ENCODE data around the gene NEMP2. TPM values are rescaled to one million over a fixed set of nuclear protein-coding genes. Genes with fewer than 3 reads are reported as not detected.
A peak's percentile ranks its signal among the peaks of the same experiment; 100 is the strongest.
"Not testable (repeated sequence)": the region's sequence is repeated elsewhere in the genome, so short reads cannot be mapped to it uniquely, and the experiment has no call there.

Gene NEMP2
- total RNA-seq, 2 experiments from 2014 or later: 14.5 to 15.7 TPM

DNA sequence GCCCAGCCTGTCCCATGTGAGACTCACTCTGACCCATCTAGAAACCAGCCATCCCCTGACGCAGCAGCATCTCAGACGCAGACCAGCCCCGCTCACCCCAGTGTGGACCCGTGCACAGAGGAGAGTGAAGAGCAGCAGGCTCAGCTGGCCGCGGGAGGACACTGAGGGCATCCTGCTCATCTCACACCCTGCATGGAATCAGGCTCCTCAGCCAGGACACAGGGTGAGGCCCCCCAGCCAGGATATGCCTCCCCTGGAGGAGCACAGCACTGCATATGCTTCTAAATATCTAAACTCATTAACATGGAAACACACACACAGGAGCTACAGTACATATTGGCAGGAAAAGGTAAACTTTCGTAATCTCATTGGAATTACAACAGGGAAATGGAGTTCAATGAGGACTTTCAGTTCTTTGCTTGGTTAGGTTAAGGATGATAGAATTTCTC, 34.4 kb downstream of the NEMP2 start:
- Mint-ChIP-seq H3K27me3 (no peaks in the 10 kb centered on the region), H3K27ac (peak overlapping the region; percentile 72), H3K4me3 (no peak overlapping the region), H3K4me1 (peaks cover 15% of the 10 kb centered on the region), H3K36me3 (peaks cover 41% of the 10 kb centered on the region), H3K9me3 (peaks cover 4% of the 10 kb centered on the region)
- DNase-seq: no peak

- H3K36me3 Mint-ChIP-seq: peaks cover 48% of the 10 kb centered on the region
- no peak overlapping the region for H3K4me3 Mint-ChIP-seq
- no peak overlapping the region for H3K27ac Mint-ChIP-seq
- DNase-seq: no peak
- no peaks in the 10 kb centered on the region for H3K27me3 Mint-ChIP-seq
- H3K4me1 Mint-ChIP-seq: peaks cover 19% of the 10 kb centered on the region
- peaks cover 7% of the 10 kb centered on the region for H3K9me3 Mint-ChIP-seq
These were observed 35.2 kb downstream of the NEMP2 start for GRCh38 chr2:190499273-190499672.

DNA sequence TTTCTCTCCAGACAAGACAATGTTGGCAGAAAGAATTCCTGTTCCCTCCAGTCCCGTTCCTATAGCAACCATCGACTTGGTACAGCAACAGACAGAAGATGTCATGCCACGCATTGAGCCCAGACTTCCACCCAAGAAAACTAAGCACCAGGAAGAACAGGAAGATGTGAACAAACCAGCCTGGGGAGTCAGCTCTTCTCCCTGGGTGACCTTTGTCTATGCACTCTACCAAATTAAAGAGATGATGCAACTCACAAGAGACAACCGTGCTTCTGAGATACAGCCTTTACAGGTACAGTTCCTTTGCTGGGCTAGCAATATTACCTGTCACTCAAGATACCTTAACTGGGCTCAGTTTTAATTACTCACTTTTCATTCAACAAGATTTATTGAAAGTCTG, 37.1 kb downstream of the NEMP2 start:
- no peak for DNase-seq
- no peaks in the 10 kb centered on the region for H3K27me3 Mint-ChIP-seq
- peak overlapping the region; percentile 13 for H3K27ac Mint-ChIP-seq
- H3K9me3 Mint-ChIP-seq: peaks cover 15% of the 10 kb centered on the region
- no peak overlapping the region for H3K4me3 Mint-ChIP-seq
- peaks cover 55% of the 10 kb centered on the region for H3K36me3 Mint-ChIP-seq
- H3K4me1 Mint-ChIP-seq: peaks cover 29% of the 10 kb centered on the region

GRCh38 chr2:190494600-190495227, 39.8 kb downstream of the NEMP2 start:
- peaks cover 23% of the 10 kb centered on the region for H3K4me1 Mint-ChIP-seq
- DNase-seq, H3K4me3 Mint-ChIP-seq, H3K27ac Mint-ChIP-seq, H3K27me3 Mint-ChIP-seq: not testable (repeated sequence)
- peaks cover 72% of the 10 kb centered on the region for H3K36me3 Mint-ChIP-seq
- H3K9me3 Mint-ChIP-seq: peaks cover 22% of the 10 kb centered on the region

GRCh38 chr2:190493095-190493494, 41.4 kb downstream of the NEMP2 start:
- Mint-ChIP-seq H3K36me3 (peaks cover 83% of the 10 kb centered on the region), H3K4me3 (no peak overlapping the region), H3K27ac (no peak overlapping the region), H3K9me3 (peaks cover 22% of the 10 kb centered on the region), H3K4me1 (peaks cover 30% of the 10 kb centered on the region), H3K27me3 (no peaks in the 10 kb centered on the region)
- no peak for DNase-seq

- H3K4me1 Mint-ChIP-seq: peaks cover 33% of the 10 kb centered on the region
- DNase-seq: no peak
- H3K9me3 Mint-ChIP-seq: peaks cover 20% of the 10 kb centered on the region
- peaks cover 88% of the 10 kb centered on the region for H3K36me3 Mint-ChIP-seq
- H3K27ac Mint-ChIP-seq: no peak overlapping the region
- H3K27me3 Mint-ChIP-seq: no peaks in the 10 kb centered on the region
- no peak overlapping the region for H3K4me3 Mint-ChIP-seq
These were observed 44.0 kb downstream of the NEMP2 start for GRCh38 chr2:190490502-190490901.

DNA sequence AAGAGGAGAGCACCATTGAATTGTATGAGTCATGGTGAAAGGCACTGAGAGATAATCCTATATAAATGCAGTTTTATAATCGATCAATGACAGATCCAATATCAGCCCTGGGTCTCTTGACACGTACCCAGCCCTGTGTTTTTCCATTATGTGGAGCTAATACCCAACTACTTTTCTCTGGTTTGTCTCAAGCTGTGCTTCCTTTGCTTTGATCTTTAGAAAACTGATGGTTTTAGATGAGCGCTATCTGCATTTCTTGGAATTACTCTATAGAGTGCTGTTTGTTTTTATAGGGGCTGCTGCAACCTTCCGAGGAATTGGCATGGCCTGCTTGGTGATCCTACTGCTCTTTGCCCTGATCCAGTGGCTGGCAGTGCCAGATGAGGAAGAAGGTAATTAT, 45.0 kb downstream of the NEMP2 start:
- DNase-seq: no peak
- H3K36me3 Mint-ChIP-seq: peaks cover 77% of the 10 kb centered on the region
- peak overlapping the region; percentile 35 for H3K27ac Mint-ChIP-seq
- H3K4me1 Mint-ChIP-seq: peaks cover 30% of the 10 kb centered on the region
- H3K9me3 Mint-ChIP-seq: peaks cover 17% of the 10 kb centered on the region
- H3K27me3 Mint-ChIP-seq: no peaks in the 10 kb centered on the region
- no peak overlapping the region for H3K4me3 Mint-ChIP-seq

DNA sequence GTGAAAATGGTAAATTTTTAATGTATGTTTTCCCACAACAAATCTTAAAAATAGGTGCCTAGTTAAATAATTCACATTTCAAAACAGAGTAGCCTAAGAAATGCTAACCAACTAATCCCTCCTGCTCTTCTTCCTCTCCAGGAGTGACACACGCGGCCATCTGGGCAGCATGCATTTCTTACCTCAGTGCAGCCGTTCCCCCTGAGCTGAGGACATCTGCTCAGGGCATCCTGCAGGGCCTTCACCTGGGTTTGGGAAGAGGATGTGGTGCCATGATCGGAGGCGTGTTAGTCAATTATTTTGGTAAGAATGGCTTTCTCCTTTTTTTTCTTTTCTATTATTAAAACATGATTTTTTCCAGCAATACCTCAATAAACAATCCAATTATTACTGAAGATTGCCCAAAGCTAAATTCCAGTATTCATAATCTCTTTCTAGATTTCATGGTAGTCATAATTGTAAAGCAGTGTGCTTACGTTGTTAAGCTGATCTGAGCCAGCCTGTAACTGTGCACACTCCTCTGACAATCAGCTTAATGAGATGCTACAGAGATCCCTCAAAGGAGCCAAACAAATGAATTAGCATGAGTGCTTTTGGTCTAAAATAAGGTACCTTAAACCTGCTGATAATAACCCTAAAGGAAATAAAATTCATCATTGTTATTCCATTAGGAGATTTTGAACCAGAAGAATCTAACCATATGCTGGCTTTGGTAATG, 45.8 kb downstream of the NEMP2 start:
- Mint-ChIP-seq H3K27me3 (no peaks in the 10 kb centered on the region), H3K4me1 (peaks cover 32% of the 10 kb centered on the region), H3K27ac (no peak overlapping the region), H3K9me3 (peaks cover 16% of the 10 kb centered on the region), H3K36me3 (peaks cover 73% of the 10 kb centered on the region), H3K4me3 (no peak overlapping the region)
- no peak for DNase-seq

GRCh38 chr2:190486037-190486623, 48.4 kb downstream of the NEMP2 start:
- DNase-seq: no peak
- Mint-ChIP-seq H3K27me3 (no peaks in the 10 kb centered on the region), H3K27ac (no peak overlapping the region), H3K9me3 (peaks cover 2% of the 10 kb centered on the region), H3K36me3 (peaks cover 62% of the 10 kb centered on the region), H3K4me1 (peaks cover 30% of the 10 kb centered on the region), H3K4me3 (no peak overlapping the region)

- H3K27me3 Mint-ChIP-seq: no peaks in the 10 kb centered on the region
- peaks cover 38% of the 10 kb centered on the region for H3K36me3 Mint-ChIP-seq
- H3K27ac Mint-ChIP-seq: no peak overlapping the region
- H3K9me3 Mint-ChIP-seq: peaks cover 2% of the 10 kb centered on the region
- no peak overlapping the region for H3K4me3 Mint-ChIP-seq
- no peak for DNase-seq
- H3K4me1 Mint-ChIP-seq: peaks cover 22% of the 10 kb centered on the region
These were observed 52.1 kb downstream of the NEMP2 start for GRCh38 chr2:190482451-190482850.

- no peak overlapping the region for H3K27ac Mint-ChIP-seq
- H3K4me3 Mint-ChIP-seq: no peak overlapping the region
- H3K9me3 Mint-ChIP-seq: peaks cover 2% of the 10 kb centered on the region
- peaks cover 34% of the 10 kb centered on the region for H3K36me3 Mint-ChIP-seq
- no peak for DNase-seq
- H3K4me1 Mint-ChIP-seq: peaks cover 21% of the 10 kb centered on the region
- no peaks in the 10 kb centered on the region for H3K27me3 Mint-ChIP-seq
These were observed 53.2 kb downstream of the NEMP2 start for GRCh38 chr2:190481339-190481738.

DNA sequence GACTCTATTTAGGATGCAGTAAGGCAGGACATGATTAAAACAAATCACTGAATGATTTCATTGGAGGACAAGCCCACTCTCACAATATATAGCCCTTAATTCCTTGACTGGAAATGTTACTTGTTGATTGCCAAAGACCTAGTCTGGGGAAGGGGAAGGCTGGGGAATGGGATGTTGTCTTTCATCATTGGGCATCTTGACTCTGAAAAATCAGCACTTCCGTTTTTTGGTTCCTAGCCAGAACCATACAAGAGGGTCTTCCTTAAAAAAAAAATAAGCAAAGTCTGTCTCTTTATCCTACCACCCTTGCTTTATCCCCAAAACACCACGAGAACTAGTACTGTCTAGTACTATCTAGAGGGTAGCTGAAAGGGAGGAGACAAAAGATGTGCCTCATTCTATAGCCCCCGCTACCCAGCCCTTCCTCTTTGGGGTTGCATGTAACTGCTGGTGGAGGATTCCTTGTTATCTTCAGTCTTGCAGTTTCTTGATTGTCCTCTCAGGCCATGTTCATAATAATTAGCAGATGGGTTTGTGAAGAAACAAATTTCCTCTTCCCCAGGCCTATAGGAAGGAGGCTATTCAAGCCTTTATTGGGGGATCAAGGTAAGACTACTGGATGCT, 55.8 kb downstream of the NEMP2 start:
- peaks cover 36% of the 10 kb centered on the region for H3K36me3 Mint-ChIP-seq
- H3K4me1 Mint-ChIP-seq: peaks cover 12% of the 10 kb centered on the region

DNA sequence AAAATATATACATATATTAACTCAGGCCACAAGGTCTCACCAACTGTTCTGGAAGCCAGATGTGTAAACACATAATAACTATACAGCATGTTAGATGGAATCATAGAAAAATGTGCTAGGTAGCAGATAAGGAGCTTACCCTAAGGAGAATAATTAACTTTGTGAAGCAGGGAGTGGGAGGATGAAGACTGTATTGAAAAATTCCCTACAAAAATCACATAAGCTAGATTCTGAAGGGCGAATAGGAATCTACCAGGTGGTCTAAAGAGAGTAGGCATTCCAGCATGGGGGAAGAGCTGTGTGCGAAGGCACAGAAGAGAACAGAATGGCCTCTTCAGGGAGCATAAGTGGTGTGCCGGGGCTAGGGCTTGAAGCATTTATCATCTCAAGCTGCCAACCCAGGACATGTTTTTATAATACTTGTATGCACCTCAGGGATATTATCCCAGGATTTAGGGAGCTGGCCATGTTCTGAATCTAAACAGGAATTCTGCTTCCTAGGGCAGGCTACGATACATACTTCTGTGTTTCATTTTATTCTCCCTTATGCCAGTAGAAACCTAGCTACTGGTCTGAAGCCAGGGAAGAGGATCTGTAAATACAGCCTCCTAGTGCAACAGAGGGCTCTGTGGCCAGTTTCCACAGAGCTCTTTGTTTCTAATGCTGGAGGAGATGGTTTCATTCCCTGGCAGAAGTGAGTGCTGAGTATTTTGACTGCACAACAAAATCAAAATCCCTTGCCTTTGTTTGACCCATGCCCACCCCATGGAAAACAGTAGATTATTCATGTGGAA, 56.7 kb downstream of the NEMP2 start:
- no peak overlapping the region for H3K27ac Mint-ChIP-seq
- H3K36me3 Mint-ChIP-seq: peaks cover 39% of the 10 kb centered on the region
- H3K9me3 Mint-ChIP-seq: peaks cover 11% of the 10 kb centered on the region
- peaks cover 9% of the 10 kb centered on the region for H3K4me1 Mint-ChIP-seq
- no peaks in the 10 kb centered on the region for H3K27me3 Mint-ChIP-seq
- H3K4me3 Mint-ChIP-seq: no peak overlapping the region
- no peak for DNase-seq

More for the DNA sequence above, 55.8 kb downstream of the NEMP2 start:
- DNase-seq: no peak
- Mint-ChIP-seq H3K4me3 (no peak overlapping the region), H3K27ac (no peak overlapping the region), H3K27me3 (no peaks in the 10 kb centered on the region), H3K9me3 (peaks cover 4% of the 10 kb centered on the region)

GRCh38 chr2:190470256-190470826, 64.2 kb downstream of the NEMP2 start:
- Mint-ChIP-seq H3K27ac (no peak overlapping the region), H3K4me1 (peaks cover 42% of the 10 kb centered on the region), H3K27me3 (no peaks in the 10 kb centered on the region), H3K36me3 (peaks cover 66% of the 10 kb centered on the region), H3K4me3 (no peak overlapping the region), H3K9me3 (peaks cover 13% of the 10 kb centered on the region)
- no peak for DNase-seq

All from activated naive CD8-positive, alpha-beta T cell treated with anti-CD3 and anti-CD28 coated beads for 36 hours (primary cell).